Measurements from ENCODE around the gene SMDT1. TPM values are rescaled to one million over a fixed set of nuclear protein-coding genes. Genes with fewer than 3 reads are reported as not detected.

Gene SMDT1
- total and polyA plus RNA-seq, 4 donors, result 7.2 to 115 (median 39.9) TPM

DNA sequence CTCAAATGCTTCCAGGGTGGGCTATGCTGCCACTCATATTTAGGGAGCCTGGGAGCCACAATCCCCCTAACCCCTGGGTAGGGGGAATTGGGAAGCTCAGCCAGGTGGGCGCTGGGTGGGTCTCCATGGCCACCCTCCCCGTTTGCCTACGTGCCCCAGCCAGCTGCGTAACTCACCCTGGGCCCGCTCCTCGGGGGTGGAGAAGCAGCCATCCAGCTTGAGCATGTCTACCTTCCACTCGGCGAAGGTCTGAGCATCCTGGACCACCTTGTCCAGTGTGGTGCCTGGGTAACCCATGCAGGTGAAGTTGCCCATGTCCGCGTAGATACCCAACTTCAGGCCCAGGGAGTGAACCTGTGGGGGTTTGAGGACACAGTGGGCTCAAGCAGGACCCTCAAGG, 12.6 kb upstream of the SMDT1 start (continued):
- TF ChIP-seq GABPA (IDR thresholded peaks at IDR 0.05 in 1 of 2, conservative IDR thresholded peaks at IDR 0.05 in 1 of 2) (no peak), FOXA2 (IDR thresholded peaks at IDR 0.05) (no peak), JUND (IDR thresholded peaks at IDR 0.05) (no peak), NR2F2 (IDR thresholded peaks at IDR 0.05) (no peak), YY1 (IDR thresholded peaks at IDR 0.05) (no peak)
- TF ChIP-seq, protein P1, sequence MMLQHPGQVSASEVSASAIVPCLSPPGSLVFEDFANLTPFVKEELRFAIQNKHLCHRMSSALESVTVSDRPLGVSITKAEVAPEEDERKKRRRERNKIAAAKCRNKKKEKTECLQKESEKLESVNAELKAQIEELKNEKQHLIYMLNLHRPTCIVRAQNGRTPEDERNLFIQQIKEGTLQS (IDR thresholded peaks at IDR 0.05), result no peak

DNA sequence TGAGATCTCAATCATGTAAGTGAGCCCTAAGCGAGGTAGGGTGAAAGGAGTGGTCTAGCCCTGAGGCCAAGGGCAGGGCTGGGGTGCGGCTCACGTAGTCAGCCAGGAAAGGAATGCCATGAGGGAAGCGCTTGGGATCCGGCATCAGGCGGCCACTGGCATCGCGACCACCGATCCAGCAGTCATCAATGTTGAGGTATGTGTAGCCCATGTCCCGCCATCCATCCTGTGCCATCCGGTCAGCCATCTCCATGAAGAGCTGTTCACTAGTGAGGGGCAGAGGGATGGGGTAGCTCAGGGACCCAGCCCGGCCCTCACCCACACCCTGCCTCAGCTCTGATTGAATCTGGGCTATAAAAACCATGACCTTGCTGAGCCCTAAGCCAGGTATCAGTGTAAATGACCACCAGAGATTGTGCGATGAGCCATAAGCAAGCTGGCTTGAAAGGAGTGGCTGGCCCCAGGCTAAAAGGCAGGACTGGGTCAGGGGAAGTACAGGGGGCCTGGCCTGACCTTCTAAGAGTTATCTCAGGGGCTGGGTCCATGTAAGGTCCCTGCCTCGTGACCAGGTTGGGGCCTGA, 11.7 kb upstream of the SMDT1 start:
- no peaks in the 10 kb centered on the region for H3K9me3 ChIP-seq (ENCODE audit: control insufficient read depth in 4 of 4, low read length in 3 of 4)
- TF ChIP-seq TAF1 (conservative IDR thresholded peaks at IDR 0.05), result no peak
- TF ChIP-seq YY1 (IDR thresholded peaks at IDR 0.05), result no peak
- no peak for TF ChIP-seq RAD21 (IDR thresholded peaks at IDR 0.05)
- TF ChIP-seq, protein P2, sequence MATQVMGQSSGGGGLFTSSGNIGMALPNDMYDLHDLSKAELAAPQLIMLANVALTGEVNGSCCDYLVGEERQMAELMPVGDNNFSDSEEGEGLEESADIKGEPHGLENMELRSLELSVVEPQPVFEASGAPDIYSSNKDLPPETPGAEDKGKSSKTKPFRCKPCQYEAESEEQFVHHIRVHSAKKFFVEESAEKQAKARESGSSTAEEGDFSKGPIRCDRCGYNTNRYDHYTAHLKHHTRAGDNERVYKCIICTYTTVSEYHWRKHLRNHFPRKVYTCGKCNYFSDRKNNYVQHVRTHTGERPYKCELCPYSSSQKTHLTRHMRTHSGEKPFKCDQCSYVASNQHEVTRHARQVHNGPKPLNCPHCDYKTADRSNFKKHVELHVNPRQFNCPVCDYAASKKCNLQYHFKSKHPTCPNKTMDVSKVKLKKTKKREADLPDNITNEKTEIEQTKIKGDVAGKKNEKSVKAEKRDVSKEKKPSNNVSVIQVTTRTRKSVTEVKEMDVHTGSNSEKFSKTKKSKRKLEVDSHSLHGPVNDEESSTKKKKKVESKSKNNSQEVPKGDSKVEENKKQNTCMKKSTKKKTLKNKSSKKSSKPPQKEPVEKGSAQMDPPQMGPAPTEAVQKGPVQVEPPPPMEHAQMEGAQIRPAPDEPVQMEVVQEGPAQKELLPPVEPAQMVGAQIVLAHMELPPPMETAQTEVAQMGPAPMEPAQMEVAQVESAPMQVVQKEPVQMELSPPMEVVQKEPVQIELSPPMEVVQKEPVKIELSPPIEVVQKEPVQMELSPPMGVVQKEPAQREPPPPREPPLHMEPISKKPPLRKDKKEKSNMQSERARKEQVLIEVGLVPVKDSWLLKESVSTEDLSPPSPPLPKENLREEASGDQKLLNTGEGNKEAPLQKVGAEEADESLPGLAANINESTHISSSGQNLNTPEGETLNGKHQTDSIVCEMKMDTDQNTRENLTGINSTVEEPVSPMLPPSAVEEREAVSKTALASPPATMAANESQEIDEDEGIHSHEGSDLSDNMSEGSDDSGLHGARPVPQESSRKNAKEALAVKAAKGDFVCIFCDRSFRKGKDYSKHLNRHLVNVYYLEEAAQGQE (IDR thresholded peaks at IDR 0.05), result no peak
- TF ChIP-seq FOXA2 (IDR thresholded peaks at IDR 0.05), result no peak
- TF ChIP-seq RXRA (IDR thresholded peaks at IDR 0.05), result no peak
- TF ChIP-seq, protein P3, sequence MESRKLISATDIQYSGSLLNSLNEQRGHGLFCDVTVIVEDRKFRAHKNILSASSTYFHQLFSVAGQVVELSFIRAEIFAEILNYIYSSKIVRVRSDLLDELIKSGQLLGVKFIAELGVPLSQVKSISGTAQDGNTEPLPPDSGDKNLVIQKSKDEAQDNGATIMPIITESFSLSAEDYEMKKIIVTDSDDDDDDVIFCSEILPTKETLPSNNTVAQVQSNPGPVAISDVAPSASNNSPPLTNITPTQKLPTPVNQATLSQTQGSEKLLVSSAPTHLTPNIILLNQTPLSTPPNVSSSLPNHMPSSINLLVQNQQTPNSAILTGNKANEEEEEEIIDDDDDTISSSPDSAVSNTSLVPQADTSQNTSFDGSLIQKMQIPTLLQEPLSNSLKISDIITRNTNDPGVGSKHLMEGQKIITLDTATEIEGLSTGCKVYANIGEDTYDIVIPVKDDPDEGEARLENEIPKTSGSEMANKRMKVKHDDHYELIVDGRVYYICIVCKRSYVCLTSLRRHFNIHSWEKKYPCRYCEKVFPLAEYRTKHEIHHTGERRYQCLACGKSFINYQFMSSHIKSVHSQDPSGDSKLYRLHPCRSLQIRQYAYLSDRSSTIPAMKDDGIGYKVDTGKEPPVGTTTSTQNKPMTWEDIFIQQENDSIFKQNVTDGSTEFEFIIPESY (IDR thresholded peaks at IDR 0.05), result no peak
- TF ChIP-seq NR2F2 (IDR thresholded peaks at IDR 0.05), result no peak
- peaks cover 0 to 18% (median 4%) of the 10 kb centered on the region in 4 donors for H3K36me3 ChIP-seq (ENCODE audit: control insufficient read depth in 4 of 4, insufficient read depth in 3 of 4, low read depth in 1 of 4, low read length in 3 of 4)
- no peak overlapping the region for H3K9ac ChIP-seq (ENCODE audit: low read depth in 1 of 2, low read length in 2 of 2)
- WGBS, result 93% methylated on average over 14 of the region's 14 CpGs
- no peak for DNase-seq (ENCODE audit: low spot score)
- no peaks in the 10 kb centered on the region for H3K27me3 ChIP-seq (ENCODE audit: control insufficient read depth in 4 of 4, insufficient read depth in 4 of 4, low read length in 3 of 4)
- H3K4me3 ChIP-seq (ENCODE audit: low read depth in 1 of 3, low read length in 3 of 3), result no peak overlapping the region
- peaks cover 5 to 48% (median 41%) of the 10 kb centered on the region in 4 donors for H3K4me1 ChIP-seq (ENCODE audit: control insufficient read depth in 4 of 4, insufficient read depth in 4 of 4, low read length in 3 of 4)
- no peak overlapping the region for H3K27ac ChIP-seq (ENCODE audit: low read depth in 1 of 2, low read length in 2 of 2)

DNA sequence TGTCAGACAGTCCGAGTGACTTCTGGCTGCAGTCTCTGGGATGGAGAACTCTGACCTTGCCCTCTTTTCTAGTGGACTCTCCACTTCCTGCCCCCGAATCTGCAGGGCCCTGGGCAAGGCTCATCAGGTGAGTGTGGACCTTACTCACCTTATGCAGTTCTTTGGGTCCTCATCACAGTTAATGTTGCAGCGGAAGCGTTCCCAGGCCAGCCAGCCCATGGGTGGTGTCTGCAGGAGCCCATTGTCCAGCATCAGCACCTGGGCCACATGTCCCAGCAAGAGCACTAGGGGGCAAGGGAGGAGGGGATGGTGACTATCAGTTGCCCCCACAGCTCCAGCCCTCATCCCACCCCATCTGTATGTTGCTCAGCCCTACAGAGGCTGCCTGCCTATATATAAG, 11.2 kb upstream of the SMDT1 start:
- H3K9ac ChIP-seq (ENCODE audit: low read depth in 1 of 2, low read length in 2 of 2), result no peak overlapping the region
- peaks cover 0 to 18% (median 3%) of the 10 kb centered on the region in 4 donors for H3K36me3 ChIP-seq (ENCODE audit: control insufficient read depth in 4 of 4, insufficient read depth in 3 of 4, low read depth in 1 of 4, low read length in 3 of 4)
- no peak for TF ChIP-seq TAF1 (conservative IDR thresholded peaks at IDR 0.05)
- no peak for TF ChIP-seq FOXA1 (IDR thresholded peaks at IDR 0.05)
- no peak for TF ChIP-seq EGR1 (IDR thresholded peaks at IDR 0.05; ENCODE audit: low read depth in 2 of 2)
- TF ChIP-seq, protein P3 (IDR thresholded peaks at IDR 0.05), result no peak
- TF ChIP-seq, protein P4, sequence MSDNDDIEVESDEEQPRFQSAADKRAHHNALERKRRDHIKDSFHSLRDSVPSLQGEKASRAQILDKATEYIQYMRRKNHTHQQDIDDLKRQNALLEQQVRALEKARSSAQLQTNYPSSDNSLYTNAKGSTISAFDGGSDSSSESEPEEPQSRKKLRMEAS (IDR thresholded peaks at IDR 0.05), result no peak
- TF ChIP-seq NR2F2 (IDR thresholded peaks at IDR 0.05), result no peak
- TF ChIP-seq FOXA2 (IDR thresholded peaks at IDR 0.05), result no peak
- no peaks in the 10 kb centered on the region for H3K9me3 ChIP-seq (ENCODE audit: control insufficient read depth in 4 of 4, low read length in 3 of 4)
- 74% methylated on average over 4 of the region's 4 CpGs for WGBS
- H3K27me3 ChIP-seq (ENCODE audit: control insufficient read depth in 4 of 4, insufficient read depth in 4 of 4, low read length in 3 of 4), result no peaks in the 10 kb centered on the region
- H3K4me1 ChIP-seq (ENCODE audit: control insufficient read depth in 4 of 4, insufficient read depth in 4 of 4, low read length in 3 of 4), result peaks cover 5 to 48% (median 42%) of the 10 kb centered on the region in 4 donors
- H3K27ac ChIP-seq (ENCODE audit: low read depth in 1 of 2, low read length in 2 of 2), result no peak overlapping the region
- no peak for DNase-seq (ENCODE audit: low spot score)
- no peak overlapping the region for H3K4me3 ChIP-seq (ENCODE audit: low read depth in 1 of 3, low read length in 3 of 3)

All from liver (tissue), 9 donors.